C4-2B (cell line): ENCODE results near the gene ATXN1.
A peak's percentile ranks its signal among the peaks of the same experiment; 100 is the strongest.

ENCODE experiments used
- CTCF ChIP-seq: fragments of 450-650 bp; conservative IDR thresholded peaks from 2 replicates; pipeline ENCODE4 v1.5.1; 2017; ENCODE audit warnings: mild to moderate bottlenecking
- ZFX ChIP-seq: fragments of 450-650 bp; IDR thresholded peaks from 2 replicates; pipeline ENCODE4 v1.6.1; 2017

- peak; percentile 38 for TF ChIP-seq CTCF
- no peak for TF ChIP-seq ZFX
Measured at GRCh38 chr6:16403831-16404230, 357.4 kb downstream of the ATXN1 start.
